ENCODE measurements around the gene RBM4B.

RBM4B gene

GRCh38 chr11:66676931-66677598, 622 bp downstream of the RBM4B start:
- DNase-seq (ENCODE audit: extremely low read depth, low read depth), result no peak
- H3K4me3 ChIP-seq (replicated peaks; ENCODE audit: low read depth, low read length), result peak overlapping the region; percentile 58

GRCh38 chr11:66676282-66676919, 1.3 kb downstream of the RBM4B start:
- DNase-seq (ENCODE audit: extremely low read depth, low read depth), result no peak
- TF ChIP-seq CTCF (IDR thresholded peaks at IDR 0.05; ENCODE audit: low read depth, low read length, missing control alignments), result no peak
- H3K4me3 ChIP-seq (replicated peaks; ENCODE audit: low read depth, low read length), result peak overlapping the region; percentile 58

More at GRCh38 chr11:66676931-66677598, 622 bp downstream of the RBM4B start:
- no peak for TF ChIP-seq CTCF (IDR thresholded peaks at IDR 0.05; ENCODE audit: low read depth, low read length, missing control alignments)

GRCh38 chr11:66674964-66675602, 2.6 kb downstream of the RBM4B start:
- DNase-seq (ENCODE audit: extremely low read depth, low read depth), result no peak
- no peak overlapping the region for H3K4me3 ChIP-seq (replicated peaks; ENCODE audit: low read depth, low read length)
- TF ChIP-seq CTCF (IDR thresholded peaks at IDR 0.05; ENCODE audit: low read depth, low read length, missing control alignments), result no peak

- TF ChIP-seq CTCF (IDR thresholded peaks at IDR 0.05; ENCODE audit: low read depth, low read length, missing control alignments), result no peak
- H3K4me3 ChIP-seq (replicated peaks; ENCODE audit: low read depth, low read length), result no peak overlapping the region
- no peak for DNase-seq (ENCODE audit: extremely low read depth, low read depth)
Observed at GRCh38 chr11:66670816-66671215, 6.9 kb downstream of the RBM4B start.

GRCh38 chr11:66665369-66665768, 12.3 kb downstream of the RBM4B start:
- no peak overlapping the region for H3K4me3 ChIP-seq (replicated peaks; ENCODE audit: low read depth, low read length)
- TF ChIP-seq CTCF (IDR thresholded peaks at IDR 0.05; ENCODE audit: low read depth, low read length, missing control alignments), result no peak
- no peak for DNase-seq (ENCODE audit: extremely low read depth, low read depth)

- no peak for TF ChIP-seq CTCF (IDR thresholded peaks at IDR 0.05; ENCODE audit: low read depth, low read length, missing control alignments)
- DNase-seq (ENCODE audit: extremely low read depth, low read depth), result no peak
Observed at GRCh38 chr11:66663741-66664296, 13.9 kb downstream of the RBM4B start.

More at GRCh38 chr11:66663741-66664296, 13.9 kb downstream of the RBM4B start:
- H3K4me3 ChIP-seq (replicated peaks; ENCODE audit: low read depth, low read length), result no peak overlapping the region
